WI38 (cell line): ENCODE measurements around the gene ACIN1.

ENCODE experiments used
- H3K4me3 ChIP-seq: 2 replicates; pipeline ENCODE4 v1.5.1; 2011; ENCODE audit warnings: low read depth, mild to moderate bottlenecking, control low read depth, low read length
- CTCF ChIP-seq: IDR thresholded peaks from 2 replicates; pipeline ENCODE4 v1.5.1; 2012; ENCODE audit warnings: low read depth, mild to moderate bottlenecking, control low read depth, low read length

Gene ACIN1

GRCh38 chr14:23094666-23095195 is at the start of gene ACIN1:
Gene ACIN1 (minus strand): TSS chr14:23095136. CDS start chr14:23095112, 24 bp downstream.
- no peak for TF ChIP-seq CTCF
- H3K4me3 ChIP-seq = peak within 1 kb of the TSS; percentile 92

GRCh38 chr14:23143911-23144310 is 49.0 kb upstream of the ACIN1 start:
- no peak overlapping the region for H3K4me3 ChIP-seq
- no peak for TF ChIP-seq CTCF

GRCh38 chr14:23142826-23143225 is 47.9 kb upstream of the ACIN1 start:
- TF ChIP-seq CTCF = no peak
- H3K4me3 ChIP-seq = no peak overlapping the region

- H3K4me3 ChIP-seq = no peak overlapping the region
- no peak for TF ChIP-seq CTCF
Measured at GRCh38 chr14:23141706-23142444, 46.9 kb upstream of the ACIN1 start.

- no peak overlapping the region for H3K4me3 ChIP-seq
- no peak for TF ChIP-seq CTCF
Measured at GRCh38 chr14:23140371-23140770, 45.4 kb upstream of the ACIN1 start.

- TF ChIP-seq CTCF = no peak
- H3K4me3 ChIP-seq = no peak overlapping the region
Measured at GRCh38 chr14:23139874-23140273, 44.9 kb upstream of the ACIN1 start.

GRCh38 chr14:23137813-23138535 is 43.0 kb upstream of the ACIN1 start:
- no peak overlapping the region for H3K4me3 ChIP-seq

More at GRCh38 chr14:23137813-23138535, 43.0 kb upstream of the ACIN1 start:
- TF ChIP-seq CTCF = no peak
